HepG2 (cell line): ENCODE results near the gene PAPOLA. TPM values are rescaled to one million over a fixed set of nuclear protein-coding genes. Genes with fewer than 3 reads are reported as not detected.

Experiments used
- IKZF4 ChIP-seq: sonication (generic); formaldehyde crosslinking; IDR thresholded peaks from 2 replicates; pipeline ENCODE4 v1.5.1; 2020; ENCODE audit warnings: borderline replicate concordance, mild to moderate bottlenecking, low read depth, missing genetic modification reagents; ENCODE audit errors: not compliant biosample characterization
- JUNB ChIP-seq: sonication (generic); formaldehyde crosslinking; IDR thresholded peaks from 2 replicates; pipeline ENCODE4 v1.8.0; 2022; ENCODE audit warnings: missing genetic modification reagents, mild to moderate bottlenecking, borderline replicate concordance
- MBNL3 ChIP-seq: fragments of 250-450 bp; sonication (Bioruptor Pico); conservative IDR thresholded peaks from 2 replicates; pipeline ENCODE4 v1.8.0; 2022; ENCODE audit warnings: mild to moderate bottlenecking, inconsistent platforms
- NCOA5 ChIP-seq: sonication (generic); formaldehyde crosslinking; IDR thresholded peaks from 2 replicates; pipeline ENCODE4 v1.4.0; 2020; ENCODE audit warnings: missing genetic modification reagents
- NFE2 ChIP-seq: sonication (generic); formaldehyde crosslinking; IDR thresholded peaks from 2 replicates; pipeline ENCODE4 v1.4.0; 2020; ENCODE audit warnings: missing genetic modification reagents
- NR3C1 ChIP-seq: sonication (generic); formaldehyde crosslinking; IDR thresholded peaks from 2 replicates; pipeline ENCODE4 v1.4.0; 2020; ENCODE audit warnings: missing genetic modification reagents
- REST ChIP-seq, 2 experiments: IDR thresholded peaks; 2 replicates each; pipeline ENCODE4 v1.6.1; 2011 to 2012; ENCODE audit warnings: low read length in 2 of 2, borderline replicate concordance in 1 of 2, low read depth in 1 of 2, mild to moderate bottlenecking in 1 of 2, moderate library complexity in 1 of 2
- ZFP36L1 ChIP-seq: sonication (generic); formaldehyde crosslinking; IDR thresholded peaks from 2 replicates; pipeline ENCODE4 v1.8.0; 2022; ENCODE audit warnings: mild to moderate bottlenecking, missing genetic modification reagents, moderate library complexity
- ZMYM4 ChIP-seq: sonication (generic); formaldehyde crosslinking; IDR thresholded peaks from 2 replicates; pipeline ENCODE4 v1.8.1; 2023; ENCODE audit warnings: mild to moderate bottlenecking, missing genetic modification reagents
- ZNF33B ChIP-seq: sonication (generic); formaldehyde crosslinking; IDR thresholded peaks from 2 replicates; pipeline ENCODE4 v1.5.1; 2020; ENCODE audit warnings: mild to moderate bottlenecking, missing genetic modification reagents
- ZNF34 ChIP-seq: sonication (generic); formaldehyde crosslinking; IDR thresholded peaks from 2 replicates; pipeline ENCODE4 v1.4.0; 2020; ENCODE audit warnings: mild to moderate bottlenecking, missing genetic modification reagents, borderline replicate concordance
- ZNF451 ChIP-seq: sonication (generic); formaldehyde crosslinking; IDR thresholded peaks from 2 replicates; pipeline ENCODE4 v1.5.0; 2020; ENCODE audit warnings: mild to moderate bottlenecking, missing genetic modification reagents
- ZNF549 ChIP-seq: sonication (generic); formaldehyde crosslinking; IDR thresholded peaks from 2 replicates; pipeline ENCODE4 v1.5.0; 2020; ENCODE audit warnings: missing genetic modification reagents
- ZNF563 ChIP-seq: sonication (generic); formaldehyde crosslinking; IDR thresholded peaks from 2 replicates; pipeline ENCODE4 v1.8.0; 2022; ENCODE audit warnings: mild to moderate bottlenecking, moderate library complexity, missing genetic modification reagents
- ZNF710 ChIP-seq: sonication (generic); formaldehyde crosslinking; IDR thresholded peaks from 2 replicates; pipeline ENCODE4 v1.5.0; 2020; ENCODE audit warnings: mild to moderate bottlenecking, missing genetic modification reagents, borderline replicate concordance
- ZNF800 ChIP-seq: sonication (generic); formaldehyde crosslinking; IDR thresholded peaks from 2 replicates; pipeline ENCODE4 v1.4.0; 2020; ENCODE audit warnings: missing genetic modification reagents
- ZNF891 ChIP-seq: sonication (generic); formaldehyde crosslinking; IDR thresholded peaks from 2 replicates; pipeline ENCODE4 v1.5.0; 2020; ENCODE audit warnings: mild to moderate bottlenecking, missing genetic modification reagents
- ZXDC ChIP-seq: sonication (generic); formaldehyde crosslinking; IDR thresholded peaks from 2 replicates; pipeline ENCODE4 v1.5.0; 2020; ENCODE audit warnings: mild to moderate bottlenecking, missing genetic modification reagents
- polyA plus RNA-seq, 8 experiments: library from polyadenylated mRNA; depleted of rRNA in 3 of 8; stranded (reverse) in 7 of 8; unstranded in 1 of 8; fragments of >200 nt; fragmentation: Illumina TruSeq in 4 of 8; extraction: Trizol in 4 of 8; gene quantifications; 2 replicates each; pipeline versions ENCODE4 v1.2.1 to v1.2.3, GENCODE V29; 2011 to 2016; ENCODE audit warnings: low read depth in 4 of 8, missing spikeins in 1 of 8, mixed read lengths in 1 of 8; ENCODE audit not compliant: insufficient read depth in 1 of 8
- total RNA-seq, 5 experiments: library from RNA; depleted of rRNA; stranded (reverse); fragments of >200 nt; fragmentation: Illumina TruSeq; extraction: Trizol; gene quantifications; 2 replicates each; pipeline ENCODE4 v1.2.3, GENCODE V29; 2016; ENCODE audit warnings: low read depth in 1 of 5

PAPOLA gene
- total and polyA plus RNA-seq, 2 of the 13 experiments (the other 11 are each of a cell fraction or from before 2014, with no cell fraction given), result 103 to 151 TPM

GRCh38 chr14:96502621-96503305 is 581 bp downstream of the PAPOLA start (continued):
- TF ChIP-seq ZNF800 (CRISPR knock-in tag) (no peak), ZNF549 (CRISPR knock-in tag) (no peak), NCOA5 (CRISPR knock-in tag) (no peak), IKZF4 (CRISPR knock-in tag) (no peak), MBNL3 (no peak), JUNB (CRISPR knock-in tag) (no peak), NR3C1 (CRISPR knock-in tag) (no peak), NFE2 (no peak), ZNF563 (CRISPR knock-in tag) (no peak; the same call in 1 of the 2 replicates), ZNF34 (CRISPR knock-in tag) (0 out of 2 replicates have a peak, but pooled peaks have one; percentile 20), ZFP36L1 (no peak; the same call in 1 of the 2 replicates), ZNF710 (no peak), ZNF451 (CRISPR knock-in tag) (no peak), REST (IDR thresholded peaks at IDR 0.05; ENCODE audit: borderline replicate concordance in 1 of 2, low read depth in 1 of 2, low read length in 2 of 2) (no peak), ZMYM4 (CRISPR knock-in tag) (no peak), ZNF33B (no peak), ZNF891 (CRISPR knock-in tag) (0 out of 2 replicates have a peak, but pooled peaks have one; percentile 2), ZXDC (no peak)
